ENCODE measurements around the gene FBXO8.
"Not testable (repeated sequence)": the region's sequence is repeated elsewhere in the genome, so short reads cannot be mapped to it uniquely, and the experiment has no call there.

The FBXO8 gene

DNA sequence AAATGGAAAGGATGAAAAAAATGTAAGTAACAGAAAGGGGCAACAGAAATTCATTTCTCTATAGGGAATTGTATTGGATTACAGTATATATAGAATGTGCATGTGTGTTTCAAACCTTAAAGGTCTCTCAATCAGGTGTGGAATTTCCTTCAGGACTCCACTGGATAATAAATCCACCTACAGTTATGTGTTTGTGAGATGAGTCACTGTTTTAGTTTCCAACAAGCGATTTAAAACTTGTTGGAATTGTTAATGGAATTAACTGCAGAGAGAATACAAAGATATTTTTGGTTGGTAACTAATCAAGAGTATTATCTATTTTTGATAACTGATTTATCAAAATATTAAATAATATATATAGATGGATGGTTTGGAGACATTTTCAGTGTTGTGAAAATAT, 33.1 kb upstream of the FBXO8 start:
- no peak overlapping the region for H3K4me2 ChIP-seq
- peaks cover 22% of the 10 kb centered on the region for H3K36me3 ChIP-seq
- no peaks in the 10 kb centered on the region for H3K4me1 ChIP-seq
- no peaks in the 10 kb centered on the region for H3K9me3 ChIP-seq
- no peak overlapping the region for H3K27ac ChIP-seq
- TF ChIP-seq Cebpa-rat (IDR thresholded peaks at IDR 0.05) = no peak
- no peak overlapping the region for H3K4me3 ChIP-seq
- H4K20me1 ChIP-seq = no peaks in the 10 kb centered on the region
- H3K9ac ChIP-seq = no peak overlapping the region
- H3K27me3 ChIP-seq = no peaks in the 10 kb centered on the region

DNA sequence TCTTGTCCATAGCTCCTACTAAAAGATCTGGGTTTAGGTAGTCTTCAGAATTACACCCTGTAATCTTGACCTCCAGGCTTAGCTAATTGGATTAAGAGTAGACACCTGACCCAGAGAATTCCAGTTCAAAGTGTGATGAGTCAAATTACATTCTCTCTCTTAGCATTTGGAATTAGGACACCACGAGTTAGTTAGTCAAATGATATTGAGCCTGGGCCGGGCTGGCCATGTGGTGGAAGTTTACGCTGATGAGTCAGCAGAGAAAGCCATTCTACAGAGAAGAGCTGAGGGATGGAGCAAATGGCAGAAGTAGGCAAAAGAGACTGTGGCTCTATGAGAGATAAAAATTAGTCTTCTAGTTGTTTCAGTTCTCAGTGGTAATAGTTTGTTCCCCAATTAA, 31.3 kb upstream of the FBXO8 start:
- no peak overlapping the region for H3K27ac ChIP-seq
- H3K9me3 ChIP-seq = no peaks in the 10 kb centered on the region
- no peaks in the 10 kb centered on the region for H4K20me1 ChIP-seq
- H3K4me3 ChIP-seq = no peak overlapping the region
- H3K4me2 ChIP-seq = no peak overlapping the region
- no peaks in the 10 kb centered on the region for H3K4me1 ChIP-seq
- no peaks in the 10 kb centered on the region for H3K27me3 ChIP-seq
- H3K9ac ChIP-seq = no peak overlapping the region
- no peak for TF ChIP-seq Cebpa-rat (IDR thresholded peaks at IDR 0.05)
- H3K36me3 ChIP-seq = peaks cover 20% of the 10 kb centered on the region

DNA sequence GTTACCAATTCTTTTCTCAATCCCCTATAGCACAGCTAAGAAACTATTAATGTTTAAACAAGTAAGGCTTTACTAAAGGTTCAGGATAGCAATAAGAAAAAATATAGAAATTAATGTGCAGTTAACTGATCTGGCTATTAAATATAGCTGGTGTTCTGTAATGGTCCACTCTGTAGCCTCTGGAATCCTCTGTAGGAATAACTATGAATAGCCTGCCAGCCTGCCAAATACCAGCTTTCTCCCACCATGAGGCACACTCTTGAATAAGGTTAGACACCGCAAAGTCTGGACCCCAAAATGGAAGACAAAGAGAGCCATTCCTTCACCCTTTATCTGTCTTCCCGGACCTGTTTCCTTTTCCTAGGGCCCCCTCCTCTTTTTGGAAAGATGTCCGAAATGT, 30.8 kb upstream of the FBXO8 start:
- Histone ChIP-seq H3K4me3 (no peak overlapping the region), H3K27ac (no peak overlapping the region), H3K9ac (no peak overlapping the region), H3K9me3 (no peaks in the 10 kb centered on the region), H3K4me1 (no peaks in the 10 kb centered on the region), H3K27me3 (no peaks in the 10 kb centered on the region), H4K20me1 (no peaks in the 10 kb centered on the region), H3K4me2 (no peak overlapping the region), H3K36me3 (peaks cover 25% of the 10 kb centered on the region)
- no peak for TF ChIP-seq Cebpa-rat (IDR thresholded peaks at IDR 0.05)

DNA sequence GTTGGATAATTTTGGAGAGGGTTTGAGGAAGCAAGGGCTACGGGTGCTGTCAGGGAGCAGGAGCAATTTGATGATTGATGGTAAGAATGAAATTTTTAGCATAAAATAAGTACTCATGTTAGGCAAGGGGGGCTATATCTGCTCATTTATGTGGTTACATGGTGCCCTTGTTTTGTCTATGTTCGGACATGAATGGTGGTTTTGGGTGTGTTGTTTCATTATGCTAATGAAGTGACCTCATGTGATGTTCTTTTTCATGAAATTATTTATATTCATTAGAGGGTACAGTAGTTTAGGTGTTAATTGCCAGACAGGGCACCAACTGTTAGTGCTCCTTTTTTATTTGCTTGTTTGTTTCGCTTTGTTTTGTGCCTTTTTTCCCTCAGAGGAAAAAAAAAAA, 29.5 kb upstream of the FBXO8 start:
- no peak overlapping the region for H3K9ac ChIP-seq
- no peaks in the 10 kb centered on the region for H3K27me3 ChIP-seq
- H3K4me1 ChIP-seq = no peaks in the 10 kb centered on the region
- no peak for TF ChIP-seq Cebpa-rat (IDR thresholded peaks at IDR 0.05)
- no peaks in the 10 kb centered on the region for H4K20me1 ChIP-seq
- no peaks in the 10 kb centered on the region for H3K9me3 ChIP-seq
- no peak overlapping the region for H3K4me3 ChIP-seq
- no peak overlapping the region for H3K27ac ChIP-seq
- H3K36me3 ChIP-seq = peaks cover 29% of the 10 kb centered on the region; the same call in 1 of the 2 replicates
- no peak overlapping the region for H3K4me2 ChIP-seq

DNA sequence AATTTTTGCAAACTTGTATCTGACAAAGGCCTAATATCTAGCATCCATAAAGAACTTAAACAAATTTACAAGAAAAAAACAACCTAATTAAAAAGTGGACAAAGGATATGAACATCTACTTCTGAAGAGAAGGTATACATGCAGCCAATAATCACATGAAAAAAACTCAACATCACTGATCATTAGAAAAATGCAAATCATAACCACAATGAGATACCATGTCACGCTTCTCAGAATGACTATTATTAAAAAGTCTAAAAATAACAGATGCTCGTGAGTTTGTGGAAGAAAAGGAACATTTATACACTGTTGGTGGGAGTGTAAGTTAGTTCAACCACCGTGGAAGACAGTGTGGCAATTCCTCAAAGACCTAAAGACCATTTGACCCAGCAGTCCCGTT, 24.2 kb upstream of the FBXO8 start:
- Histone ChIP-seq H3K4me1 (no peaks in the 10 kb centered on the region), H3K36me3 (peaks cover 40% of the 10 kb centered on the region), H4K20me1 (no peaks in the 10 kb centered on the region), H3K9ac (no peak overlapping the region), H3K4me2 (no peak overlapping the region), H3K9me3 (no peaks in the 10 kb centered on the region), H3K4me3 (no peak overlapping the region), H3K27me3 (no peaks in the 10 kb centered on the region), H3K27ac (no peak overlapping the region)
- no peak for TF ChIP-seq Cebpa-rat (IDR thresholded peaks at IDR 0.05)

DNA sequence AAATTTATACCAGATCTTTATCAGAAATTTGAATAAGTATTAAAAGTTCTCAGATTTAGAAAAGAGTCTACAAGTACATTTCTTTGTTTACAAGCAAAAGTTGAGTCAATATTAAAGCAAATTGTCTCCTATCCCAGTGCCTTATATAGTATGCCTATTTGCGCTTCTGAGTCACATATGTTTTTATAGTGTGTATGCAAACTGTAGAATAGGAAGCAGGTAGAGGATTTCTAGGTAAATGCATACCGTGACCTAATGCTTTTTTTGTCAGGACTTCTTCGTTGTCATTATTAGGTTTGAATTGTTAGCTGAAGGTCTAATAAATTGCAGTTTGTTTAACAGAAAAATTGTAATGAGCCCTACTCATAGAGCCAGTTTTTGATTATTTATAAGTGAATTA, 22.5 kb upstream of the FBXO8 start:
- H3K27me3 ChIP-seq = no peaks in the 10 kb centered on the region
- no peak overlapping the region for H3K9ac ChIP-seq
- no peak for TF ChIP-seq Cebpa-rat (IDR thresholded peaks at IDR 0.05)
- no peaks in the 10 kb centered on the region for H3K4me1 ChIP-seq
- no peak overlapping the region for H3K4me2 ChIP-seq
- H3K4me3 ChIP-seq = no peak overlapping the region
- no peak overlapping the region for H3K27ac ChIP-seq
- H4K20me1 ChIP-seq = no peaks in the 10 kb centered on the region
- no peaks in the 10 kb centered on the region for H3K9me3 ChIP-seq
- peaks cover 52% of the 10 kb centered on the region for H3K36me3 ChIP-seq

DNA sequence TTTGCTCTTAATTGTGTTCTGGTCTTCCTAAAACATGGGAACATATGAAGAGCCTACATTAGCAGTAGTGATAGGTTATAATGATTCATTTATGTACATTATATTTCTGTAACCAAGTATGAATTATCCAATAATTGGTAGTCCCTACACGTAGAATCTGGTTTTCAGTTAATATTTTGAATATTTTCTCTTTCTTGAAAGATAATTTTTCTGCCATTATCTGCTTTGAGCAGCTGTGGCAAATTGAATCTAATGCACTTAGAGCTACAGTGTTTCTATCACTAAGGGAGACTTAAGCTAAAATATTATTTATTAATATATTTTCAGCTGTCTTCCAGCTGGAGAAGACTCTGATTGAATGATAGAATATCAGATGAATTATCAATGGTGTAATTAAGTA, 21.2 kb upstream of the FBXO8 start:
- no peak for TF ChIP-seq Cebpa-rat (IDR thresholded peaks at IDR 0.05)
- Histone ChIP-seq H3K27ac (no peak overlapping the region), H3K27me3 (no peaks in the 10 kb centered on the region), H4K20me1 (no peaks in the 10 kb centered on the region), H3K9me3 (no peaks in the 10 kb centered on the region), H3K36me3 (peaks cover 56% of the 10 kb centered on the region), H3K4me3 (no peak overlapping the region), H3K4me2 (no peak overlapping the region), H3K9ac (no peak overlapping the region), H3K4me1 (no peaks in the 10 kb centered on the region)

DNA sequence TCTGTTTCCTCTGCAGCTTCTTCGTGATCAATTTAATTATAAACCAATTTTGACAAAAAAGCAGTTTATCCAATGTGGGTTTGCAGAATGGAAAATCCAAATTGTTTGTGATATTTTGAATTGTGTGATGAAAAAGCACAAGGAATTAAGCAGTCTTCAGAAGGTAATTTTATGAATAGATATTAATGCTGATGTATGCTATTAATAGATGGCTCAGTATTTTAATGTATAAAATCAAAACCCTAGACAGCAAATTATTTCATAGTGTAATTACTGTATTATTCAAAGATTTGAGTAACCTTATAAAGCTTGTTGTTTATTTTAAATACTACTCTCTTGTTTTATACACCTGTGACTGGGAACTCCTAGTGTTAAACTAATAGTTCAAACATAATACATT, 20.2 kb upstream of the FBXO8 start:
- Histone ChIP-seq H4K20me1 (no peaks in the 10 kb centered on the region), H3K4me1 (no peaks in the 10 kb centered on the region), H3K4me3 (no peak overlapping the region), H3K4me2 (no peak overlapping the region), H3K9ac (no peak overlapping the region), H3K27ac (no peak overlapping the region), H3K36me3 (peaks cover 53% of the 10 kb centered on the region), H3K9me3 (no peaks in the 10 kb centered on the region), H3K27me3 (no peaks in the 10 kb centered on the region)
- TF ChIP-seq Cebpa-rat (IDR thresholded peaks at IDR 0.05) = no peak

DNA sequence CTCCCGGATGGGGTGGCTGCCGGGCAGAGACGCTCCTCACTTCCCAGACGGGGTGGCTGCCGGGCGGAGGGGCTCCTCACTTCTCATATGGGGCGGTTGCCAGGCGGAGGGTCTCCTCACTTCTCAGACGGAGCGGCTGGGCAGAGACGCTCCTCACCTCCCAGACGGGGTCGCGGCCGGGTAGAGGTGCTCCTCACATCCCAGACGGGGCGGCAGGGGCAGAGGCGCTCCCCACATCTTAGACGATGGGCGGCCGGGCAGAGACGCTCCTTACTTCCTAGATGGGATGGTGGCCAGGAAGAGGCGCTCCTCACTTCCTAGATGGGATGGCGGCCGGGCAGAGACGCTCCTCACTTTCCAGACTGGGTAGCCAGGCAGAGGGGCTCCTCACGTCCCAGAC, 11.7 kb upstream of the FBXO8 start:
- H3K27ac ChIP-seq, H3K9ac ChIP-seq, H3K27me3 ChIP-seq, H3K4me2 ChIP-seq, H4K20me1 ChIP-seq, H3K4me3 ChIP-seq, H3K4me1 ChIP-seq: not testable (repeated sequence)
- Histone ChIP-seq H3K36me3 (peaks cover 42% of the 10 kb centered on the region), H3K9me3 (peaks cover 53% of the 10 kb centered on the region)

DNA sequence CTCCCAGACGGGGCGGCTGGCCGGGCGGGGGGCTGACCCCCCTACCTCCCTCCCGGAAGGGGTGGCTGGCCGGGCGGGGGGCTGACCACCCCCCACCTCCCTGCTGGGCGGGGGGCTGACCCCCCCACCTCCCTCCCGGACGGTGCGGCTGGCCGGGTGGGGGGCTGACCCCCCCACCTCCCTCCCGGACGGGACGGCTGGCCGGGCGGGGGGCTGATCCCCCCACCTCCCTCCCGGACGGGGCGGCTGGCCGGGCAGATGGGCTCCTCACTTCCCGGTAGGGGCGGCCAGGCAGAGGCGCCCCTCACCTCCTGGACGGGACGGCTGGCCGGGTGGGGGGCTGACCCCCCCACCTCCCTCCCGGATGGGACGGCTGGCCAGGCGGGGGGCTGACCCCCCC, 11.2 kb upstream of the FBXO8 start:
- H4K20me1 ChIP-seq, H3K27ac ChIP-seq, H3K4me3 ChIP-seq, H3K9ac ChIP-seq, H3K4me2 ChIP-seq, H3K4me1 ChIP-seq, H3K27me3 ChIP-seq: not testable (repeated sequence)
- peaks cover 38% of the 10 kb centered on the region for H3K36me3 ChIP-seq
- peaks cover 57% of the 10 kb centered on the region for H3K9me3 ChIP-seq

DNA sequence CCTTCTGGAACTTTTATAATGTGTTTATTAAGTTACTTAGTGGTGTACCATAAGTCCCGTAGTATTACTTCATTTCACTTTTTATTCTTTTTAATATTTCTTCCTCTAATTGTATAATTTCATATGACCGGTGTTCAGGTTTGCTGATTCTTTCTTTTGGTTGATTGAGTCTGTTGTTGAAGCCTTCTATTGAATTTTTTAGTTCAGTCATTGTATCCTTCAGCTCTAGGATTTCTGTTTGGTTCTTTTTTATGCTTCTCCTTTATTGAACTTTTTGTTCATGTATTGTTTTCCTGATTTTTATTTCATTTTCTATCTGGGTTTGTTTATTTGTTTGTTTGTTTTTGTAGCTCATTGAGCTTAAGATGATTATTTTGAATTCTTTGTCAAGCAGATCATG, 9.0 kb upstream of the FBXO8 start:
- no peak overlapping the region for H3K9ac ChIP-seq
- H3K4me2 ChIP-seq = no peak overlapping the region
- no peaks in the 10 kb centered on the region for H3K27me3 ChIP-seq
- no peaks in the 10 kb centered on the region for H3K4me1 ChIP-seq
- no peak for TF ChIP-seq Cebpa-rat (IDR thresholded peaks at IDR 0.05)
- H3K4me3 ChIP-seq = no peak overlapping the region
- peaks cover 54% of the 10 kb centered on the region for H3K9me3 ChIP-seq
- H4K20me1 ChIP-seq = no peaks in the 10 kb centered on the region
- peaks cover 24% of the 10 kb centered on the region for H3K36me3 ChIP-seq
- no peak overlapping the region for H3K27ac ChIP-seq

All from BLaER1 (cell line).